A549 (cell line): ENCODE measurements around the gene TRAF3. TPM values are rescaled to one million over a fixed set of nuclear protein-coding genes. Genes with fewer than 3 reads are reported as not detected.

Experiments used
- ATAC-seq, 2 experiments: fragments of 200-7000 bp in 1 of 2; fragments of >200 bp in 1 of 2; cut with Nextera tagmentation in 1 of 2; cut with Tn5 transposase in 1 of 2; 3 replicates each; pipeline versions ENCODE4 v1.8.0 to v1.9.1; 2018 to 2020; ENCODE audit warnings: mild to moderate bottlenecking in 1 of 2, moderate library complexity in 1 of 2
- CTCF ChIA-PET: fragments of 300-600 bp; sonication (Branson Sonifier 250); formaldehyde crosslinking; extraction: SDS; loops from one replicate; lab custom pipeline; 2021; ENCODE audit warnings: antibody characterized with exemption, inconsistent platforms; lab: Yijun Ruan, JAX
- POLR2A ChIA-PET: fragments of 350-600 bp; formaldehyde crosslinking; extraction: SDS; loops from one replicate; lab custom pipeline; 2021; ENCODE audit warnings: antibody characterized with exemption, inconsistent platforms; lab: Yijun Ruan, JAX
- DNase-seq, 2 experiments: peaks; one replicate each; pipeline versions ENCODE4 v3.0.0 to v3.0.0-alpha.2; 2011 to 2016; ENCODE audit warnings: low read depth in 1 of 2, low spot score in 1 of 2
- FAIRE-seq: peaks from 2 replicates; lab custom pipeline; 2011; peaks lifted over from hg19 to GRCh38; lab: Jason Lieb, UNC
- H3K27ac ChIP-seq, 2 experiments: fragments of >200 bp; sonication (Bioruptor Twin); formaldehyde crosslinking; 3 replicates each; pipeline ENCODE4 v1.5.1; 2016 to 2017
- H3K4me1 ChIP-seq: fragments of >200 bp; sonication (Bioruptor Twin); formaldehyde crosslinking; 3 replicates; pipeline ENCODE4 v1.6.1; 2016
- H3K4me2 ChIP-seq: fragments of >200 bp; sonication (Bioruptor Twin); formaldehyde crosslinking; 3 replicates; pipeline ENCODE4 v1.6.1; 2016
- H3K4me3 ChIP-seq: fragments of >200 bp; sonication (Bioruptor Twin); formaldehyde crosslinking; 3 replicates; pipeline ENCODE4 v1.5.1; 2016
- H3K9me3 ChIP-seq: fragments of >200 bp; sonication (Bioruptor Twin); formaldehyde crosslinking; 3 replicates; pipeline ENCODE4 v1.6.1; 2016
- BHLHE40 ChIP-seq: IDR thresholded peaks from 2 replicates; pipeline ENCODE4 v1.6.1; 2012; ENCODE audit warnings: low read depth, low read length, inconsistent platforms
- CBX8 ChIP-seq: fragments of 200-600 bp; sonication (generic); IDR thresholded peaks from 2 replicates; pipeline ENCODE4 v1.6.1; 2016
- EP300 ChIP-seq, 2 experiments: fragments of >200 bp; sonication (Bioruptor Twin); formaldehyde crosslinking; IDR thresholded peaks; 2 replicates in 1 of 2; 3 replicates in 1 of 2; pipeline ENCODE4 v1.6.1; 2016 to 2017
- ESRRA ChIP-seq: fragments of 150-350 bp; IDR thresholded peaks from 2 replicates; pipeline ENCODE4 v1.6.1; 2014; ENCODE audit warnings: mild to moderate bottlenecking, low read length, borderline replicate concordance
- FOSB ChIP-seq: fragments of 250-450 bp; sonication (Bioruptor Pico); IDR thresholded peaks from 2 replicates; pipeline ENCODE4 v1.5.0; 2020; ENCODE audit warnings: mild to moderate bottlenecking, moderate library complexity
- GATA3 ChIP-seq: IDR thresholded peaks from 2 replicates; pipeline ENCODE4 v1.6.1; 2012; ENCODE audit warnings: borderline replicate concordance
- HDAC2 ChIP-seq: fragments of 200-600 bp; sonication (generic); IDR thresholded peaks from 2 replicates; pipeline ENCODE4 v1.6.1; 2016
- HOXB13 ChIP-seq: fragments of 250-450 bp; sonication (Bioruptor Pico); IDR thresholded peaks from 2 replicates; pipeline ENCODE4 v1.5.0; 2020; ENCODE audit warnings: low read depth, mild to moderate bottlenecking, moderate library complexity
- HOXB5 ChIP-seq: fragments of 250-450 bp; sonication (Bioruptor Pico); IDR thresholded peaks from 2 replicates; pipeline ENCODE4 v1.5.0; 2020; ENCODE audit warnings: mild to moderate bottlenecking, moderate library complexity
- JUN ChIP-seq, 2 experiments: fragments of >200 bp; sonication (Bioruptor Twin); formaldehyde crosslinking; IDR thresholded peaks; 2 replicates in 1 of 2; 3 replicates in 1 of 2; pipeline ENCODE4 v1.6.1; 2016 to 2017
- JUNB ChIP-seq: fragments of >200 bp; sonication (Bioruptor Twin); formaldehyde crosslinking; IDR thresholded peaks from 2 replicates; pipeline ENCODE4 v1.6.1; 2016
- MAZ ChIP-seq: fragments of 150-350 bp; IDR thresholded peaks from 2 replicates; pipeline ENCODE4 v1.6.1; 2014; ENCODE audit warnings: antibody characterized with exemption, low read depth, low read length, borderline replicate concordance
- MYC ChIP-seq: IDR thresholded peaks from 2 replicates; pipeline ENCODE4 v1.6.1; 2012; ENCODE audit warnings: mild to moderate bottlenecking, inconsistent platforms, low read length, improper control_type of control experiment, borderline replicate concordance
- NFE2L2 ChIP-seq: fragments of 150-350 bp; conservative IDR thresholded peaks from 2 replicates; pipeline ENCODE4 v1.6.1; 2014; ENCODE audit warnings: low read length
- NR3C1 ChIP-seq: fragments of >200 bp; sonication (Bioruptor Twin); formaldehyde crosslinking; IDR thresholded peaks from 3 replicates; pipeline ENCODE4 v1.6.1; 2017
- POLR2A ChIP-seq: IDR thresholded peaks from 2 replicates; pipeline ENCODE4 v1.6.1; 2012; ENCODE audit warnings: mild to moderate bottlenecking, low read length
- RCOR1 ChIP-seq: fragments of 150-350 bp; IDR thresholded peaks from 2 replicates; pipeline ENCODE4 v1.6.1; 2014; ENCODE audit warnings: antibody characterized with exemption, low read length, low read depth
- RNF2 ChIP-seq: fragments of 200-600 bp; sonication (generic); IDR thresholded peaks from 2 replicates; pipeline ENCODE4 v1.6.1; 2016; ENCODE audit warnings: low read depth, mild to moderate bottlenecking, antibody characterized with exemption, moderate library complexity, borderline replicate concordance
- SMC3 ChIP-seq: fragments of >200 bp; sonication (Bioruptor Twin); formaldehyde crosslinking; IDR thresholded peaks from 3 replicates; pipeline ENCODE4 v1.6.1; 2018; ENCODE audit warnings: inconsistent platforms
- TFCP2L1 ChIP-seq: fragments of 250-450 bp; sonication (Bioruptor Pico); IDR thresholded peaks from 2 replicates; pipeline ENCODE4 v1.5.0; 2021; ENCODE audit warnings: mild to moderate bottlenecking
- TP53 ChIP-seq: fragments of 250-450 bp; sonication (Bioruptor Pico); IDR thresholded peaks from 2 replicates; pipeline ENCODE4 v1.5.0; 2021; ENCODE audit warnings: mild to moderate bottlenecking, moderate library complexity
- ZFP36 ChIP-seq: fragments of 450-650 bp; IDR thresholded peaks from 2 replicates; pipeline ENCODE4 v1.6.1; 2014; ENCODE audit warnings: borderline replicate concordance; ENCODE audit not compliant: partially characterized antibody
- WGBS: methylation state at CpG from one replicate; pipeline ENCODE4 v1.1.6; 2017; ENCODE audit errors: missing lambda C conversion rate; 5-methylcytosine and 5-hydroxymethylcytosine counted together
- polyA plus RNA-seq, 4 experiments: library from polyadenylated mRNA; depleted of rRNA in 3 of 4; stranded (reverse); fragments of >200 nt; fragmentation: RNase III in 1 of 4; extraction: RNeasy Plus Mini Kit Qiagen cat#74134 plus additional on column Dnase treatment in 1 of 4; gene quantifications; 2 replicates in 3 of 4; 3 replicates in 1 of 4; pipeline ENCODE4 v1.2.3, GENCODE V29; 2011 to 2017
- TF ChIP-seq, protein P1 (sequence below): fragments of 200-600 bp; sonication (generic); IDR thresholded peaks from 2 replicates; pipeline ENCODE4 v1.6.1; 2016; ENCODE audit warnings: antibody characterized with exemption, mild to moderate bottlenecking, moderate library complexity
- TF ChIP-seq, protein P2 (sequence below): fragments of >200 bp; sonication (Bioruptor Twin); formaldehyde crosslinking; IDR thresholded peaks from 3 replicates; pipeline ENCODE4 v1.5.1; 2016
- TF ChIP-seq, protein P3 (sequence below): IDR thresholded peaks from 2 replicates; pipeline ENCODE4 v1.6.1; 2012; ENCODE audit warnings: low read depth, borderline replicate concordance
- TF ChIP-seq, protein P4 (sequence below): fragments of 250-450 bp; sonication (Bioruptor Pico); IDR thresholded peaks from 2 replicates; pipeline ENCODE4 v1.5.0; 2020; ENCODE audit warnings: low read depth, mild to moderate bottlenecking, moderate library complexity
- TF ChIP-seq, protein P5 (sequence below): fragments of 450-650 bp; IDR thresholded peaks from 2 replicates; pipeline ENCODE4 v1.6.1; 2014; ENCODE audit warnings: antibody characterized with exemption
- TF ChIP-seq, protein P6 (sequence below): fragments of >200 bp; sonication (Bioruptor Twin); formaldehyde crosslinking; IDR thresholded peaks from 2 replicates; pipeline ENCODE4 v1.6.1; 2016

The TRAF3 gene
- polyA plus RNA-seq, 2 of the 4 experiments (the other 2 are of a cell fraction) = 20.2 to 25.5 TPM

DNA sequence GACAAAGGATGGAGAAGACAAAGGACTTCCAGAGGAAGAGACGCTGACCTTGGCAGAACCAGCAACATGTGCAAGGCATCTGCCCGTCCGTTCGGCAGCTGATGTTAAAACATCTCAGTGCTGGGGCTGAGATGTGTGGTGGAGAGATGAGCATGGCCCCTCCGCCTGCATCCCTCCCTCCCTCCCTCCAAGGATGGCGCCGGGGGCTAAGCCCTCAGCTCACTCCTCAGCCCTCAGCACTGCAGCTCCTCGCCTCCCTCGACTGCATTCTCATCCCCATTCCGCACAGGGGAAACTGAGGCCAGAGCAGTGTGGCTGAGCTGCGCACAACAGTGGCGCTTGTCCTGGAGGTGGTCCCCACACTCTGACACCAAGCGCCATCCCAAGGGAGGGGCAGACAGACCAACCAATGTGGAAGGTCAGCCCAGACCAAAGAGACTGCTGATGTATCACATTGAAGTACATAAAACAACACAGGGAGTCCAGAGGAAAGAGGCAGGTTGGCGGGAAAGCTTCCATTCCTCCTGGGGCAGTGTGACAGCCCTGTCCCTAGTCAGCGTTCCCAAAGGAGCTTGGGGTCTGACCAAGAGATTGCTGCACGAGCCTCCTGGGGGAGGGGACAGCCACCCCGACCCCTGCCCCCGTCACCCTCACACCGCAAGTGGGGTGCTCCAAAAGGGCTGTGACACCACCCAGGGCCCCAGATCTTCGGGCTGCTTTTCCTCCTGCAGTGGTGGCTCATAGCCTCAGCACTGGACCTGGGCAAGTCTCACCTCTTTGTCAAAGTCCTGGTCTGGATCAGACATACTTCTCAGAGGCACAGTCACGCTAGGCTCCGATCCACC, 160.3 kb downstream of the TRAF3 start (continued):
- TF ChIP-seq, protein P1, sequence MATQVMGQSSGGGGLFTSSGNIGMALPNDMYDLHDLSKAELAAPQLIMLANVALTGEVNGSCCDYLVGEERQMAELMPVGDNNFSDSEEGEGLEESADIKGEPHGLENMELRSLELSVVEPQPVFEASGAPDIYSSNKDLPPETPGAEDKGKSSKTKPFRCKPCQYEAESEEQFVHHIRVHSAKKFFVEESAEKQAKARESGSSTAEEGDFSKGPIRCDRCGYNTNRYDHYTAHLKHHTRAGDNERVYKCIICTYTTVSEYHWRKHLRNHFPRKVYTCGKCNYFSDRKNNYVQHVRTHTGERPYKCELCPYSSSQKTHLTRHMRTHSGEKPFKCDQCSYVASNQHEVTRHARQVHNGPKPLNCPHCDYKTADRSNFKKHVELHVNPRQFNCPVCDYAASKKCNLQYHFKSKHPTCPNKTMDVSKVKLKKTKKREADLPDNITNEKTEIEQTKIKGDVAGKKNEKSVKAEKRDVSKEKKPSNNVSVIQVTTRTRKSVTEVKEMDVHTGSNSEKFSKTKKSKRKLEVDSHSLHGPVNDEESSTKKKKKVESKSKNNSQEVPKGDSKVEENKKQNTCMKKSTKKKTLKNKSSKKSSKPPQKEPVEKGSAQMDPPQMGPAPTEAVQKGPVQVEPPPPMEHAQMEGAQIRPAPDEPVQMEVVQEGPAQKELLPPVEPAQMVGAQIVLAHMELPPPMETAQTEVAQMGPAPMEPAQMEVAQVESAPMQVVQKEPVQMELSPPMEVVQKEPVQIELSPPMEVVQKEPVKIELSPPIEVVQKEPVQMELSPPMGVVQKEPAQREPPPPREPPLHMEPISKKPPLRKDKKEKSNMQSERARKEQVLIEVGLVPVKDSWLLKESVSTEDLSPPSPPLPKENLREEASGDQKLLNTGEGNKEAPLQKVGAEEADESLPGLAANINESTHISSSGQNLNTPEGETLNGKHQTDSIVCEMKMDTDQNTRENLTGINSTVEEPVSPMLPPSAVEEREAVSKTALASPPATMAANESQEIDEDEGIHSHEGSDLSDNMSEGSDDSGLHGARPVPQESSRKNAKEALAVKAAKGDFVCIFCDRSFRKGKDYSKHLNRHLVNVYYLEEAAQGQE = no peak
- TF ChIP-seq EP300 (IDR thresholded peaks at IDR 0.05) = no peak
- TF ChIP-seq, protein P2, sequence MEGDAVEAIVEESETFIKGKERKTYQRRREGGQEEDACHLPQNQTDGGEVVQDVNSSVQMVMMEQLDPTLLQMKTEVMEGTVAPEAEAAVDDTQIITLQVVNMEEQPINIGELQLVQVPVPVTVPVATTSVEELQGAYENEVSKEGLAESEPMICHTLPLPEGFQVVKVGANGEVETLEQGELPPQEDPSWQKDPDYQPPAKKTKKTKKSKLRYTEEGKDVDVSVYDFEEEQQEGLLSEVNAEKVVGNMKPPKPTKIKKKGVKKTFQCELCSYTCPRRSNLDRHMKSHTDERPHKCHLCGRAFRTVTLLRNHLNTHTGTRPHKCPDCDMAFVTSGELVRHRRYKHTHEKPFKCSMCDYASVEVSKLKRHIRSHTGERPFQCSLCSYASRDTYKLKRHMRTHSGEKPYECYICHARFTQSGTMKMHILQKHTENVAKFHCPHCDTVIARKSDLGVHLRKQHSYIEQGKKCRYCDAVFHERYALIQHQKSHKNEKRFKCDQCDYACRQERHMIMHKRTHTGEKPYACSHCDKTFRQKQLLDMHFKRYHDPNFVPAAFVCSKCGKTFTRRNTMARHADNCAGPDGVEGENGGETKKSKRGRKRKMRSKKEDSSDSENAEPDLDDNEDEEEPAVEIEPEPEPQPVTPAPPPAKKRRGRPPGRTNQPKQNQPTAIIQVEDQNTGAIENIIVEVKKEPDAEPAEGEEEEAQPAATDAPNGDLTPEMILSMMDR = no peak
- no peak for TF ChIP-seq JUNB
- no peak for TF ChIP-seq CBX8
- TF ChIP-seq, protein P3, sequence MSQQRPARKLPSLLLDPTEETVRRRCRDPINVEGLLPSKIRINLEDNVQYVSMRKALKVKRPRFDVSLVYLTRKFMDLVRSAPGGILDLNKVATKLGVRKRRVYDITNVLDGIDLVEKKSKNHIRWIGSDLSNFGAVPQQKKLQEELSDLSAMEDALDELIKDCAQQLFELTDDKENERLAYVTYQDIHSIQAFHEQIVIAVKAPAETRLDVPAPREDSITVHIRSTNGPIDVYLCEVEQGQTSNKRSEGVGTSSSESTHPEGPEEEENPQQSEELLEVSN = no peak
- no peak for TF ChIP-seq MAZ
- no peak for TF ChIP-seq NFE2L2
- TF ChIP-seq TP53 = no peak
- TF ChIP-seq JUN (IDR thresholded peaks at IDR 0.05) = no peak

DNA sequence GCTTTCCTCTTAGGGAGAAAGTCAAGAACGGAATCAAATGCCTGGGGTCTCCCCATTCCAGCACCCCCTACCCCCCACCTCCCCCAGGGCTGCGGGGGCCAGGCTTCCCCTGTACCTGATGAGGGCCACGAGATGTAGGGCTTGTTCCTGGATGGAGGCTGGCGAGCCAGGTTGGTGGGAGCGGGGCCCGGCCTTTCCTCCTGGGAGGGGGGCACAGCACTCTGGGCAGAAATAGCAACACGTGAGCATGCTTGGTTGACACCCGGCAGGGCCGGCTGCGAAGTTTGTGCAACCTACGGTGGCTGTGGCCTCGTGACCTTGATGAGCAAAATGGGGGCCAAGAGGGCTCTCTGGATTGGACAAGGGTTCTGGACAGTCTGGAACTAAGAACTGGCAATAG, 160.9 kb downstream of the TRAF3 start:
- Histone ChIP-seq H3K9me3 (no peaks in the 10 kb centered on the region), H3K4me1 (no peaks in the 10 kb centered on the region), H3K4me2 (no peak overlapping the region), H3K27ac (no peak overlapping the region), H3K4me3 (no peak overlapping the region)
- ChIA-PET POLR2A (no interaction called here), CTCF (interaction anchor here (0.6 kb wide), 1 partner anchor 1027 kb away, joined by 3 read pairs; no protein-coding TSS in a partner anchor)
- no peak for ATAC-seq
- DNase-seq = no peak
- WGBS = 93% methylated on average over 12 of the region's 12 CpGs
- no peak for FAIRE-seq
- TF ChIP-seq MYC = no peak
- TF ChIP-seq POLR2A = no peak
- no peak for TF ChIP-seq CBX8
- TF ChIP-seq HOXB5 (CRISPR knock-in tag) = no peak
- TF ChIP-seq ZFP36 = no peak
- TF ChIP-seq, protein P4, sequence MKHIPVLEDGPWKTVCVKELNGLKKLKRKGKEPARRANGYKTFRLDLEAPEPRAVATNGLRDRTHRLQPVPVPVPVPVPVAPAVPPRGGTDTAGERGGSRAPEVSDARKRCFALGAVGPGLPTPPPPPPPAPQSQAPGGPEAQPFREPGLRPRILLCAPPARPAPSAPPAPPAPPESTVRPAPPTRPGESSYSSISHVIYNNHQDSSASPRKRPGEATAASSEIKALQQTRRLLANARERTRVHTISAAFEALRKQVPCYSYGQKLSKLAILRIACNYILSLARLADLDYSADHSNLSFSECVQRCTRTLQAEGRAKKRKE (CRISPR knock-in tag) = no peak
- no peak for TF ChIP-seq HOXB13 (CRISPR knock-in tag)
- TF ChIP-seq NR3C1 = no peak
- TF ChIP-seq RNF2 = no peak
- no peak for TF ChIP-seq GATA3
- TF ChIP-seq SMC3 = no peak
- TF ChIP-seq, protein P5, sequence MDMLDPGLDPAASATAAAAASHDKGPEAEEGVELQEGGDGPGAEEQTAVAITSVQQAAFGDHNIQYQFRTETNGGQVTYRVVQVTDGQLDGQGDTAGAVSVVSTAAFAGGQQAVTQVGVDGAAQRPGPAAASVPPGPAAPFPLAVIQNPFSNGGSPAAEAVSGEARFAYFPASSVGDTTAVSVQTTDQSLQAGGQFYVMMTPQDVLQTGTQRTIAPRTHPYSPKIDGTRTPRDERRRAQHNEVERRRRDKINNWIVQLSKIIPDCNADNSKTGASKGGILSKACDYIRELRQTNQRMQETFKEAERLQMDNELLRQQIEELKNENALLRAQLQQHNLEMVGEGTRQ = no peak
- TF ChIP-seq TFCP2L1 (CRISPR knock-in tag) = no peak
- TF ChIP-seq ESRRA = no peak
- TF ChIP-seq FOSB (CRISPR knock-in tag) = no peak
- TF ChIP-seq, protein P6, sequence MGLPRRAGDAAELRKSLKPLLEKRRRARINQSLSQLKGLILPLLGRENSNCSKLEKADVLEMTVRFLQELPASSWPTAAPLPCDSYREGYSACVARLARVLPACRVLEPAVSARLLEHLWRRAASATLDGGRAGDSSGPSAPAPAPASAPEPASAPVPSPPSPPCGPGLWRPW = no peak
- no peak for TF ChIP-seq BHLHE40
- TF ChIP-seq RCOR1 = no peak
- TF ChIP-seq HDAC2 = no peak
